ENCODE results near the gene NANOS2.

The NANOS2 gene

DNA sequence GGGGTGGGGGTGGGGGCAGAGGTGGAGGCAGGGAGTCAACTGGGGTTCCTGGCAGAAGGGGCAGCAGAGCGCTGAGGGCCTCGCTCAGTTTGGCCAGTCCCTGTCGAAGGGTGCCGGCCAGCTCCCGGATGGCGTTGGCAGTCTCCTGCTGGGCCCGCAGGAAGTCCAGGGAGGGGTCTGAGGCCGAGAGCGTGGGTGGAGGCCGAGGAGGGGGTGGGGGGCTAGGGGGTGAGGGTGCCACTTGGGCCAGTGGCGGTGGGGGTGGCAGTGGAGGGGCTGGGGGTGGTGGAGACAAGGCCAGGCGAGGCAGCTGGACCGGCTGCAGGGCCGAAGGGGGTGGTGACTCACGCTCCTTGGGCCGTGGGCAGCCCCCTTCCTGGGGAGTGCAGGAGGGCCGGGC, 23.7 kb downstream of the NANOS2 start:
- no peak for DNase-seq

DNA sequence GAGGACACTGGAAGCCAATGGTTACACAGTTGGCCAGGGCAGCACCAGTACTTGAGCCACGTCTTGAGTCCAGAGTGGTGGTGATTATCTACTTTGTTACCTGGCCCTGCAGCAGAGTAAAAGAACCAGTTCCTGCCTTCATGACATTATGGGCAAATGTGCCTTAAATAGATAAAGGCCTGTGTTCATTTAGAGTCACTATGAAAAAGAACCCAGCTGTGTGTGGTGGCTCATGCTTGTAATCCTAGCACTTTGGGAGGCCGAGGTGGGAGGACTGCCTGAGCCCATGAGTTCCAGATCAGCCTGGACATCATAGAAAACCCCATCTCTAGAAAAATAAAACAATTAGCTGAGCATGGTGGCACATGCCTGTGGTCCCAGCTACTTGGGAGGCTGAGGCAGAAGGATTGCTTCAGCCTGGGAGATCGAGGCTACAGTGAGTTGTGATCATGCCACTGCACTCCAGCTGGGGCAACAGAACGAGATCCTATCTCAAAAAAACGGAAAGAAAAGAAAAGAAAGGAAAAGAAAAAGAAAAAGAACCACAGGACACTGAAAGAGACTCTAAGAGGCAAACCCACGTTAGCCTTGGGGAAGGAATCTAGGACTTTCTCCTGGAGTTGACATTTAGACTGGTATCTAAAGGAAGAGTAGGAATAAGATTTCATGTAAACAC, 25.2 kb downstream of the NANOS2 start:
- DNase-seq, result no peak

DNA sequence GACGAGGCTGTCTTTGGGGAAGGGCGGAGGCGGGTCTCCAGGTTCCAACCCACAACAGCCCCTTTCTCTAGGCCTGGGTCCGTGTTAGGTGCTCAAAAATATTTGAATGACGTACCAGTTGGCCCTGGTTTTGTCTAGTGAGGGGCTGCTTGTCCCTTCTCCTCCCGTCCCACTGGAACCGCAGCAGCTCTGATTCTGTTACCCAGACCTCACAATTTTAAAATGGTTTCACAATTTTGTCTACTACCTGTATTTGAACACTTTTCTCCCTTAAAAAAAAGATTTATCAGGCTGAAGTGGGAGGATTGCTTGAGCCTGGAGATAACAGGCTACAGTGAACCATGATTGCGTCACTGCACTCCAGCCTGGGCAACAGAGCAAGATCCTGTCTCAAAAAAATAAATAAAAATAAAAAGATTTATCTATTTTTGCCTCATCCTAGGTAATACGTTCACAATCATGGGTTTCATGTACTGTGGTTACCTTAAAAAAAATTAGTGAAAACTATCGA, 27.3 kb downstream of the NANOS2 start:
- DNase-seq, result no peak

DNA sequence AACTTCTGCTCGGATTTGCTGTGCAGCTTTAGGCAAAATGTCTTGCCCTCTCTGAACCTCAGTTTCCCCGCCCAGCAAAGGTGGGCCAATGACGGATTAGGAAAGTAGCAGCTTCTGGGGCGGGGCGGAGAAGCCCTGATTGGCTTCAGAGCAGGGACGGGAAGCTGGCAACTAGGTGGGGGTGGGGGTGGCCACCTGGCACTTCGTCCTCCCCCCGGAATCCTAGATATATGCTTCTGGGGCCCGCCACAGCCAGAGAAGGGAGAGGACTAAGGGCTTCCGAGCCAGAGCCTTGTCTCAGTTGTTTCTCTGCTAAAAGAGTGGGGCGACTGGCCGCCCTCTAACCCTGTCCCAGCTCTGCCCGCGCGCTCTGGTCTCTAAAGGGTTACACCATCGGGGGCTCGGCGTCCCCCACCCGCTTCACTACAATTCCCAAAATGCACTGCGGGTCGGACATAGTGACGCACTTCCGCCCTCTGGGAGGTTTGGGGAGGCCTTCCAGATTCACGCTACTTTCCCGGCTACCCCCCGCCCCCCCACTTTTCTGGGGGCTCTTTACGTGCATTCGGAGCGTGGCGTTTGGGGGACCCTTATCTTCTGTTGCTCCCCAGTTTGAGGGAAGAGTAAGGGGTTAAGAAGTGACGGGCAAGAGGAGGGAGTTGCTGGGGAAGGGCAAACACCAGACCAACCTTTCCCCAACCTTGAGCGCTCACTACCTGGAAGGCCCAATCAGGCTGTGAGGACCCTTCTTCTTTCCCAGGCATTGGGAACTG, 28.0 kb downstream of the NANOS2 start:
- DNase-seq, result peak; percentile 87 to 95

DNA sequence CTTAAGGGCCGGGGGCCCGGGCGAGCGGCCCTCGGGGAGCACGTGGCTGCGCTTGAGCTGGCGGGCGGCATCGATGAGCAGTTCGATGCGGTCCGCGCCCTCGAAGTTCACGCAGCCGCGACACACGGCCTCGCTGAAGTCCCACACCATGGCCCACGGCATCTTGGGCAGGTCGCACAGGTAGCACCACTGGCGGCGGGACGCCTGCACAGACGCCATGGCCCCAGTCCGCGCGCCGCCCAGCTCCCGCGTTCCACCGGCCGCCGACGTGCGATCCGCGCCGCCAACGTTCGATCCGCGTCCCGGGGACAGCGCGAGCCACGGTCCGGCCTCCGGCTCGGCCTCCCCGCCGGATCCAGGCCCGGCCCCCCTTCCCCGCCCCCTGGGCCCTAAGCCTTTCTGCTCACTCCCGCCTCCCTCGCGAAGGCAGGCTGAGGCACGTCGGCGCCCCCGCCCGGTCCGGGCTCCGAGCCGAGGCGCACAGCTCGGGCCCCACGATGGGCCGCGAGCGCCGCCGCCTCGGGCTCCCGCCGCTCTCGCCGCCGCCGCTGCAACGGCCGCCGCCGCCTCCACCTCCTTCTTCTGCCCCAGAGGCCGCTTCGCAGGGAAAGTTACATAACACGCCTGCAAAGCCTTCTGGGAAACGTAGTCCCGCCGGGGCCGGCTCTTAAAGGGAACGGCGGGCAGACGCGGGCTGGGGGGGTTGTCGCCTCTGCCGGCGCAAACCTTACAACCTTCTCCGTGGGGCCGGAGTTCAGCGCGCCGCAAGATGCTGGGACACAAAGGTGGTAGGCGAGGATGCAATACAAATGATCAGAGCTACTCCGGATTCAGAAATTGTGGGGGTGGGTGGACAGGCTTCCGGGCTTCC, 28.8 kb downstream of the NANOS2 start, which contains the start of gene IRF2BP1:
Gene IRF2BP1, minus strand, starts transcription at position 586 of the 871 bp plus-strand sequence. Its CDS starts 367 bp downstream, at position 219.
- DNase-seq, result peak; percentile 89 to 95

DNA sequence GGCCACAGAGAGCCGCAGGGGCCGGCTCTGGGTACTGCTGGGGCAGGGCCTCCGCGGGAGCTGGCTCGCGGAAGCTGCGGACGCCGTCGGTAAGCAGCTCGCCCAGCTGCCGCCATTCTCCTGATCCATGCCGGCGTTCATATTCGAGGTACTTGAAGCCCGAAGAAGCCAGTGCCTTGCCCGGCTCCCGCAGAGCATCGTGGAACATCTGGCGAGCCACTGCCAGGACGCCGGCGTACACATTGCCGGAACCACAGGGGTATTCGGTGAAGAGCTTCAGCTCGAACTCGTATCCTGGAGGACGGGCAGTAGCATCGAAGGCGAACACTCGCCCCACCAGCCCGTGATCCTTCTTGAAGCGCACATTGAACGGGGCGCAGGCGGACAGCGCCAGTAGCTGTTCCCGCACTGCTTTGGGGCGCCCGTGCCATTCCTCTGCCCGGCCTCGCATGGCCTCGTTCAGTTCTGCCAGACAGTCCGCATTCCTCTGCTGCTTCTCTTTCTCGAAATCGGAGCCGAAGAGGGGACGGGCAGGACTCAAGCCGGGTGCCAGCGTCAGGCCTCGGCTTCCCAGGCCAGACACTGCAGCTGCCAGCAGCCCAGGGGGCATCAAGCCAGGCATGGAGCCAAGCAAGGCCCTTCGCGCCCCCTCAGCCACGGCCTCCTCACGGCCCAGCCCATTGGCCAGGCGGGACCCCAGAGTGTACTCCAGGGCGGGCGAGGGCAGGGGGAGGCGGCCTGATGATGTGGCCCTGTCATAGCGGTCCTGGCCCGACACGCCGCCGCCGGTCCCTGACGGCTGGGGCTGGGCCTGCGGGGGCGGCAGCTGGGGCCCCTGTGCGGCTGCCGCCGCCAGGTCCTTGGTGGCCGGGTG, 29.7 kb downstream of the NANOS2 start:
- DNase-seq, result no peak

DNA sequence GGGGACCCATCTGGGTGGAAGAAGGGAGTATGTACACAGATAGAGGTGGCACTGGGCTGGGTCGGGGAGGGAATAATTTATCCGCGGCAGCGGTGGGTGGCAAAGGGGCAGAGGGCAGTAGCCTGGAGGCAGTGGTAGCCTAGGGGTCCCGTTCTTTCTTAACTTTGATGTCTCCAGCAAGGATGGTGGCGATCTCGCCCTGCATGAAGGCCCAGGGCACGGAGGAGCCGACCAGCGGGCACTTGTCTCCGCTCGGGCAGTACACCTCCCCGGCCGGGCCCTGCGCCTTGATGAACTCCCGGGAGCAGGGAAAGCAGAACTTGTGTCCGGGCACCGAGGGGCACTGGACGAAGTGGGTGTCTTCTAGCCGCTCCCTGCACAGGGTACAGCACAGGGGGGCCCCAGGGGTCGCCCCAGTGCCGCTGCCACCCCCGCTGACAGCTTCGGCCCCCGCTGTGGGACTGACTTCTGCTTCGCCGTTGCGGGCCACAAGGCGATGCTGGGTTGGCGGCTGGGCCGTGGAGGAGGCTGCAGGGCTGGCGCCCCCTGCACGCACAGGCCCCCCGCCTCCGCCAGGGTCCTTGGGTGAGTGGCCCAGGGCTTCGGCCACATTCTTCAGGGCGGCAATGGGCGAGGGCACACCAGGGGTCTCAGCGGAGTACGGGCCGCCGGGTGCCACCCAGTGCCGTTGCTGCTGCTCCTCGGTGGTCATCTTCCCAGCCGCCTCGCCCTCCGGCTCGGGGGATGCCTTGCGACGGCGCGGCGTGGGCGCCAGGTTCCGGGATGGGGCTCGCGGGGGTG, 30.5 kb downstream of the NANOS2 start:
- no peak for DNase-seq

DNA sequence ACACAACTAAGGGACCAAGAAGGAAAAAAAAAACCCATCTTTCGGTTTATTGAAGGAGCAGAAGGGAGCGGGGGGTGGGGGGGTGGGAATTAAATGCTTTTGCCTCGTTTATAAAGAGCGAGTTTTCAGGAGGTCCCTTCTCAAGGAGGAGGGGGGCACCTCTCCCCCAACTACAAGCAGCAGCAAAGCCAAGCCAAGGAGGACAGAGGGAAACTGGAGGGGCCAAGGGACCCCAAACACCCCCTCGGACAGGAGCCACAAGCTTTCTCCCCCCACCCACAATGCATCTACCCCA, 31.0 kb downstream of the NANOS2 start:
- DNase-seq, result no peak

DNA sequence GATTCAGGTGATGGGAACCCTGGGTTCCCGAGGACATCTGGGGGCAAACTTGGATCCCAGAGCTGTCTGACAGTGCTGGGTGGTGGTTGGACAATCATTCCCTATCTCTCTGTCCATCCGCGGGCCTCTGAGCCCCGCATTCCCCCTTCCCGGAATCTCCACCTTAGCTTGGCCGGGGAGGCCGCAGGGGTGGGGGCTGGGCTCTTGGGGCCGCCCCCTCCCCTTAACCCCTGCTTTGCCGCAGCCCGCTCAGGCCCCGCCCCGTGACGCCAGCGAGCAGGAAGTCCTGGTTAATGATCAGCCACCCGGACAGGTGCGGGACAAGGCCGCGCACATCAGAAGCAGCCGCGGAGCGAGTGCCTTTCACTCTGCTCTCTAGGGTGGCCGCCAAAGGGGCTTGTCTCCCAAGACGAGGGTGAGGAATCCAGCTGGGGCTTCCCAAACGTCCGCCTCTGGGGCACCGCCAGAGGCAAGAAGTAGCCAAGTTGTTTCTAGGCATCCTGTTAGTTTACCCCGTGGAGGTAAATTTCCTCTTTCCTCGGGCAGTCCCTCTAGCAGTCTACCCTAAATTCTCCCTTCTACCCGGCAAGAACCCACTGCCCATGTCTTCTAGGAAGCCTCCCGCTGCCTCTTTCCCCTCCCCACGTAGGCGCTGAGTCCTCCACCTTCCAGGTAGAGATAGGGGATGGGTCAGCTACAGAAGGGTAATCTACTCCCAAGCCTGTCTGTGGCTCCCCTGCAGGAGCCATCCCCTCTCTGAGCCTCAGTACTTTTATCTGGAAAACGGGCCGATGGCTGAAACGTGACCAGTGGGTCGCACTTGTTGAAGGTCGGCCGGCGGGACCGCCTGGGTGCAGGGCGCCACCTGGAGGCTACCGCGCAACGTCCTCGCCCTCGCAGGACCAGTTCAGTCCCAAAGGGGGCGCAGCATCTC, 31.7 kb downstream of the NANOS2 start:
- DNase-seq, result peak; percentile 64 to 92

DNA sequence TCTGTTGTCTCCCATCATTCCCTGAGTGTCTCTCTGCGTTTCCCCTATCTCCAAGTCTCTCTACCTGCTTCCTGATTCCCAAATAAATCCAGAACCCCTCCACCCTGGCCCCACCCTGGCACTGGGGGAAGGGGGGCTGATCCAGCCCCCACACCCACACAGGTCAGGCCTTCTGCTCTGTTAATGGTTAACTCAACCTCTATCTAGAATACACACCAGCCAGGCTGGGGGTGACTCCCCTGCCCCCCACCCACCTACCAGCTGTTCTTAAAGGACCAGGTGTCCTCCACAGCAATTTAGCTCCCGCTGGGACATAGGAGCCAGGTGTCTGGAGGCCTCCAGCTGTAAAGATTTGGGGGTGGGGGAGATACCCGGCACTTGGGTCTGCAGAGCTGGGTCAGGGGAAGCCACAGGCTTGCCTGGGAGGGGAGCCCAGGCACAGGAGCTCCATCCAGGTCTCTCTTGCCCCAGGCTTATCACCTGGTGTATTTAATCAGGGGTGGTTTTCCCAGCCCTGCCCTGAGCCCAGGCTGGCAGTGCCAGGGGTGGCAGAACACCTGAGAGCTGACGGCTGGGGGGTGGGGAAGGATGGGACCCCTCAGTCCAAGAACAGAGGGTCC, 32.6 kb downstream of the NANOS2 start:
- DNase-seq, result no peak

DNA sequence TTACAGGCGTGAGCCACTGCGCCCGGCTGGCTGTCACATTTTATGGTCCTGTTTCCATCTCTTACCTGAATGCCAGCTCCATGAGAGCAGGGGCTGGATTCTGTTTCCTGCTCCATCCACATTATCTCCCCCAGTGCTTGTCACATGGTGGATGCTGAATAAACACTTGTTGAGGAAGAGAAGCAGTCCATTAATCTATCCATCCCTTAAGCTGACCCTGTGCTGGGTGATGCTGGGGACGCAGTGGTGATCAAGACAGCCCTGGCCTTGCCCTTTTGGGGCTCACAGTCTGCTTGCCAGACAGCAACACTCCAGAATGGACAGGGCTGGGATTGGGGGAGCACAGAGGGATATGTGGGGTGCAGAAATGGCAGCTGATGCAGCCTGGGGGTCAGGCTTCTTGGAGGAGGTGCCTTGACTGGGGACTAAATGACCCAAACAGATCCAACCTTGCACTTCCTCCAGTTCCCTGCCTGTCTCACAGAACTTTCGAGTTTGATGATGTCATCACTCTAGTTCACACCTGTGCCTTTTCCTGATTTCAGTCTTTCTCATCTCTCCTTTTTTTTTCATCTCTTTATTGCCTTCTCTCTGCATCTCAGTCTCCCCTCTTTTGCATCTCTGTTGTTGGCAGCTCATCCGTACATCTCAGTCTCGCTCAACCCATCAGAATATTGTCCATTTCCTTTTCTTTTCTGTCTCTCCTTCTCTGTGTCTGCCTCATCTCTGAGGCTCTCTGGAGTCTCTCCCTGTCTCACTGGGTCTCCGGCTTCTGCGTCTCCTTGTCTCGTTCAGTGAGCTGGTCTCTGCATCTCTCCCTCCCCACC, 33.3 kb downstream of the NANOS2 start:
- no peak for DNase-seq

DNA sequence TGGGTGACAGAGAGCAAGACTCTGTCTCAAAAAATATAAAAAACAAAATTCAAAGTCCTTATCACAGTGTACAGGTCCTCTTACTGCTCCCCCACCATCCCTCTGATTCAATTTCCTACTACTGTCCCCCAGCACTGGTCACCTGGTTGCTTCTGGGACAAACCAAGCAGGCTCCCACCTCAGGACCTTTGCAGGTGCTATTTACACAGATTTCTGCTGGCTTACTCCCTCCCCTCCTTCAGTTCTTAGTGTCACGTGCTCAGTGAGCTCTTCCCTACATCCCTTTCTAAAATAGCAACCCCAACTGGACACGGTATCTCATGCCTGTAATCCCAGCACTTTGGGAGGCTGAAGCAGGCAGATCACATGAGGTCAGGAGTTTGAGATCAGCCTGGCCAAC, 34.6 kb downstream of the NANOS2 start:
- DNase-seq, result no peak

DNA sequence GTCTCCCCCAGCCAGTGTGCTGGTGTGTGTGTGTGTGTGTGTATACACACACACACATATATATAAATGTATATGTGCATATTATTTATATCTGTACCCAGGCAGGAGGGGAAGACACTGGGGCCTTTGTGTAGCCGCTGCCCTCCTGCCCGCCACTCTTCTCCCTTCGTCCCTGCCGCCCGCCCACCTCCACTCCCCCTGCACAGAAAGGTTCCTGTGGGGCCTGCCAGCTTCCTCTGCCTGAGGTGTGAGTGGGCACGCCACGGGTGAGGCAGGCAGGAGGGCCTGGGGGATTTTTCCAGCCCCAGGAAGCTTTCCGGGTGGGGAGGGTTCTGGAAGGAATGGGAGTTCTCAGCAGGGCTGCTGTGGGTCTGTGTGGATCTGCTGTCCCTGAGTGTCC, 35.5 kb downstream of the NANOS2 start:
- DNase-seq, result no peak

DNA sequence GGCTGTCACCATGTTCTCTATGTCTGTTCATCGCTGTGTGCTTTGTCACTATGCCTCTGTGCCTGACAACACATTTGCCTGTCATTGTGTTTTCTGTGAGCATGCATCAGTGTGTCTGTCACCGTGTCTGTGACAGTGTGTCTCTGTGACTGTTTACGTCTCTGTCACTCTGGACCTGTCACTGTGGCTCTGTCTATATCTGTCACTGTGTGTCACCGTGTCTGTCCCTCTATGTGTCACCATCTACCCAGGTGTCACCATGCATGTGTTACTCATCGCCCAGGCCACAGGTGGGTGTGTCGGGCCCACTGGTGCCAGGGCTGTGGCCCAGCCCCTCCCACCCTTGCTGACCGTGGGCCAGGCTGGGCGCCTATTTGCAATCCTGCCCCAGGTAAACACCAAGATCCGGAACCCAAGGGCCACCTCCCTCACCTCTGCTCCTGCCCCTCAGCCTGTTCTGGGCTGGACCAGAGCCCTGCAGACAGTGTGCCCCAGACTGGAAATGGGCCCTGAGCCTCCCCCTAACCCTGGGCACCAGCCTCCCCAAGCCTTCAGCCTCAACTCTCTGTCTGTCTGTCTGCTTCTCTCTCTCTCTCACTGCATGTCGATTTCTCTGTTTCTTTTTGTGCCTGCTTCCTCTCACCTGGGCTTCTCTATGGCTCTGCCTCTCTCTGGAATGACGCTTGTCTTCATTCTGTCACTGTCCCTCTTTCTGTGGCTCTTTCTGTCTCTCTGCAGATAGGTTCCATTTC, 36.4 kb downstream of the NANOS2 start:
- DNase-seq, result no peak

DNA sequence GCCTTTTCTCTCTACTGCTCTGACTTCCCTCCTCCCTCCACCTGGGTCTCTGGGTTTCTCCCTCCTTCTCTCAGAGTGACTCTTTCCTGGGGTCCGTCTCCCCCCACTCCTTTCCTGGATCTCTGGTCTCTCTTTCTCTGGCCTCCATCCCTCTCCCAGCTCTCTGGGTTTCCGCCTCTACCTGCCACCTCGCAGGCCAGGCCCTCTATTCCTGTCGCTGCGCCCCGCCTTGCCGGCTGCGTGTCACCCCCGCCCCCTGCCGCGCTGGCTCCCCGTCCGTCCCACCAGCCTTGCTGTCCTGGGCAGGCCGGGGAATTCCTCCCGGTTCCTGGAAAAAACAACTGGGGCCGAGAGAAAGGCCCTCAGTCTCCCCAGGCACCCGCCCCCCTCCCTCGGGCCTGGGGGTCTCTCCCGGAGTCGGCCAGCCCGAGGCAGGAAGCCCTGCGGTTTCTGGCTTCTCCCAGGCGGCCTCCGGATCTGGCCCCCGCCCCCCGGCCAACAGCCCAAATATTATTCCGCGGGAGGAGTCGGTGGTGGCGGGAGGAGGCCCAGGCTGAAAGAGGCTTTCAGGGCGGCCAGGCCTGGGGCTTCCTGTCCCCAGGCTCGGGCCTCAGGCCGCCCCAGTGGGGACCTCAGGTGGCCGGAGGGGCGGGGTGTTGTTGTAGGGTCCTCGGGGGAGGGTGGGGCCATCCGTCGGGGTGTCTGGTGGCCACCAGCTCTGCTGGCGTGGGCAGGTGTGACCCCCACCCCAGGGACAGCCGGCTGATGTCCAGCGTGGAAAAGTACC, 38.0 kb downstream of the NANOS2 start:
- no peak for DNase-seq

DNA sequence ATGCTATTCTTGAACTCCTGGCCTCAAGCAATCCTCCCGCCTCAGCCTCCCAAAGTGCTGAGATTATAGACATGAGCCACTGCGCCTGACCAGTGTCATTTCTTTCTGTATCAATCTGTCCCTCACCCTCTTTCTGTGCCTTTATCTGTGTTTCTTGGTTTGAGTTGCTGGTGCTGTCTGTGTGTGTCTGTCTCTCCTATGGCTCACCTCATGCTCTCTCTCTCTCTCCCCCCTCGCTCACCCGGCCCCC, 38.5 kb downstream of the NANOS2 start:
- DNase-seq, result no peak

DNA sequence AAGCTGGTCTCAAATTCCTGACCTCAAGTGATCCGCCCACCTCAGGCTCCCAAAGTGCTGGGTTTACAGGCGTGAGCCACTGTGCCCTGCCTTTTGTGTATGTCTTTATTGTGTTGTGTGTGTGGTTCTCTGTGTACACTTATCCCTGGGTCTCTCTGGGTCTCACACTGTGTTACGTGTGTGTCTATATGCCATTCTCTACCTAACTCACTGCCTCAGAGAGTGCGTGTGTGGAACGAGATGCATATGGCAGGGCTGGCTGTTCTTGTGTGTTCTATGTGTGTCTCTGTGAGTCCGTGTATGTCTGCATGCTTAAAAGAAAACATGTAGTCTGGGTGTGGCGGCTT, 40.0 kb downstream of the NANOS2 start:
- DNase-seq, result no peak

Data from inflammatory macrophage treated with lipopolysaccharide for 1 hour (primary cell).